CD4-positive, alpha-beta T cell treated with Interleukin-17A for 1 hour (primary cell): ENCODE measurements around the gene MMP24.
"Not testable (repeated sequence)": the region's sequence is repeated elsewhere in the genome, so short reads cannot be mapped to it uniquely, and the experiment has no call there.

Experiments used
- DNase-seq: peaks from one replicate; pipeline ENCODE4 v3.0.0-alpha.2; 2020

MMP24 gene

DNA sequence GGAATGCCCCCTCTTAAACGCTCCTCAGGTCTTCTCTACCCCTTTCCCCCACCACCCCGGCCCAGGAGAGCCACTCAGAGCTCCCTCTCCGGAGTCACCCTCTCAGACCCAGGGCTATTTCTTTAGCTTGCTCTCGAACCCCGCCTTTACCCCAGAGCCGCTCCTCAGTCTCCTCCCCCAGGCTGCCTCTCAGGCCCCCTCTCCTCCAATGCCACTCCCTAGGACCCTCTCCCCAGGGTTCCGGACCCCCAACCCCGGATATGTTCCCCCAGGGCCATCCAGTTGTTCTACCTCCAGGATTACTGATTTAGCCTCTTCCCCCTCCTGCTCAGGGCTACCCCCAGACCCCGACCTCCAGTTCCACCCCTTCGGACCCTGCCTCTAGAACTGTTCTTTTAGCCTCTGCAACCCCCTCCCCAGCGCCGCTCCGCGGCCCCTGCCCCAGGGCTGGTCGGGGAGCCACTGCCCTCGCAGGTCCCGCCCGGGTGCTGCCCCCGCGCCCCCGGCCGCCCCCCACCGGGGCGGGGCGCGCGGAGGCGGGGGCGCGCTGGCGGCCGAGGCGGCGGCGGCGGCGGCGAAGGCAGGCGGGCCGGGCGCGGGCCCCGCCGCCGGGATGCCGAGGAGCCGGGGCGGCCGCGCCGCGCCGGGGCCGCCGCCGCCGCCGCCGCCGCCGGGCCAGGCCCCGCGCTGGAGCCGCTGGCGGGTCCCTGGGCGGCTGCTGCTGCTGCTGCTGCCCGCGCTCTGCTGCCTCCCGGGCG, at the start of gene MMP24:
TSS of gene MMP24 (plus strand) at position 565 of the 758 bp plus-strand sequence. CDS start at position 614, 49 bp downstream.
- no peak for DNase-seq

DNA sequence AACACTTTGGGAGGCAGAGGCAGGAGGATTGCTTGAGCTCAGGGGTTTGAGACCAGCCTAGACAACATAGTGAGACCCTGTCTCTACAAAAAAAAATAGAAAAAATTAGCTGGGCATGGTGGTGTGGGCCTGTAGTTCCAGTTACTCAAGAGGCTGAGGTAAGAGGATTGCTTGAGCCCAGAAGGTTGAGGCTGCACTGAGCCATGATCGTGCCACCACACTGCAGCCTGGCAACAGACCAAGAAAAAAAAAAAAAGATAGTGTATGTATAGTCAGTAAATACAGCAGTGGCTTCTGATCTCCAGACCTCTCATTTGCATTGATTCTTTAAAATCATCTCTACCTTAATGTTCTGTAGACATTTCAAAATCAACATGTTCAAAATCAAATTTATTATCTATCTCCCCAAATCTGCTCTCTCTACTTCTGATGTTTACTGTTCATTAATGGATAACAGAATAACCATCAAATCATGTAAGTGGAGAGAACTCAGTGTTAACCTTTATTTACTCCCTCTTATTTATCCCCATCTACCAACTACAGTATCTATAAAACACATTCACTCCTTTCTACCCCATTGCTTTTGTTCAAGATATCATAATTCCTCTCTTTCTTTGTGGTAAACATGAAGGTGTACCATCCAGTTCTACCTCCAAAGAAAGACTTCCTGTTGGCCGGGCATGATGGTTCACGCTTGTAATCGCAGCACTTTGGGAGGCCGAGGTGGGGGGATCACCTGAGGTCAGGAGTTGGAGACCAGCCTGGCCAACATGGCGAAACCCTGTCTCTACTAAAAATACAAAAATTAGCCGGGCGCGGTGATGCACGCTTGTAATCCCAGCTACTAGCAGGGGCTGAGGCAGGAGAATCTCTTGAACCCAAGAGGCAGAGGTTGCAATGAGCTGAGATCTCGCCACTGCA, 46.9 kb upstream of the MMP24 start:
- no peak for DNase-seq

DNA sequence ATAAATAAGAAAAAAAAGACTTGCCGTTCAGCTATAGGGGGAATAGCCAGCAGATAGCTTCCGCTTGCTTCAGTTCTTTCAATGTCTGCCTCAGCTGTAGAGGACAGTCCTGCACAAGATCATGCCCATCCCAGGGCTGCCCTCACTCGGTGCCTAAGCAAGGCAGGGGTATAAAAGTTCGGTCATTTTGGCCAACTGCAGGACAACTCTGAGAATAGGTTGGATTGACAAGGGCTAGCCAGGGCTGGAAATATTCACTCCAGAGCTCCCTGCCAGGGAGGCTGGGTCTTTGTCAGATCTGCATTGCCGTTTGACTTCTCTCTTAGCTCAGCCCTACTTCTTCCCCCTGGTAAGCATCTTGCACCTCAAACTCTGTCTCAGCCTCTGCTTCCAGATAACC, 46.2 kb upstream of the MMP24 start:
- no peak for DNase-seq

GRCh38 chr20:35181731-35182130, 44.8 kb upstream of the MMP24 start:
- no peak for DNase-seq

GRCh38 chr20:35186691-35187289, 39.7 kb upstream of the MMP24 start:
- not testable (repeated sequence) for DNase-seq

DNA sequence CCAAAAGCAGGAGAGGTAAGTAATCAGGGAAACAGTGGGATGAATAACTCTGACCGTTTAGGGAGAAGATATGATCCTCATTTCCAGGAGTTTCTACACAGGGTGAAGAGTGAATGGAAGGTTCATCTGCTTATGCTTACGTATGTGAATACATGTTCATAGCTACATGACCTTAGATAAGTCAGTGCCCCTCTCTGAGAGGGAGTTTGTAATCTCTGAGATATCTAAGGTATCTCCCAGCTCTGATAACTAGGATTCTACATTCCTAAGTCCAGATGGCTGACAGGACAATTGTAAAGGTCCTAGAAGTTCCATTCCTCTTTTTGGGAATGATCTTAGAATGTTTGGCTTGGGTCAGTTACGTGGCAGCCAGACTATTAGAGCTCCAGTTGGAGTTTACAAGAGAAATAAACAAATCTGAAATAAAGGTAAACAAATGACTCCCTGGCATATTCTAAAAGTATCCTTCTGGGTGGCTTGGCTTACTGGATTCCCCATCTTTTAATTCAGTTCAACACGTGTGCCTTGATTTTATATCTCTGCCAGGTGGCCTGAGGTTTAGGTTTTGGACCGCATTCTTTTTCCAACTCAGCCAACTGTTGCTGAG, 38.8 kb upstream of the MMP24 start:
- no peak for DNase-seq

GRCh38 chr20:35189223-35189622, 37.3 kb upstream of the MMP24 start:
- not testable (repeated sequence) for DNase-seq

DNA sequence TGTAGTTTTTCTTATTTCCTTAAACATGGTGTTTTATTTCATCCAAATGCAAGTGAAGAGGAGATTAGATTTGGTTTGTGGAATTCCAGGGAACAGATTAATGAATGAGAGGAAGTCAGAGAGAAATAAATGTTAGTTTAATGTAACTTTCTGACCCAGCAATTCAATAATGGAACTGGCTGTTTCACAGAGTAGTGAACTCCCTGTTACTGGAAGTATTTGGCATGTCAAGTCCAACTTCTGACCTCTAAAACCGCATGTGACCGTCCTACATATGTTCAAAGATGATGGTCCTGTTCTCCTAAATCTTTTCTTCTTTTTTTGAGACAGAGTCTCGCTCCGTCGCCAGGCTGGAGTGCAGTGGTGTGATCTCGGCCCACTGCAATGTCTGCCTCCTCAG, 35.9 kb upstream of the MMP24 start:
- DNase-seq, result no peak

DNA sequence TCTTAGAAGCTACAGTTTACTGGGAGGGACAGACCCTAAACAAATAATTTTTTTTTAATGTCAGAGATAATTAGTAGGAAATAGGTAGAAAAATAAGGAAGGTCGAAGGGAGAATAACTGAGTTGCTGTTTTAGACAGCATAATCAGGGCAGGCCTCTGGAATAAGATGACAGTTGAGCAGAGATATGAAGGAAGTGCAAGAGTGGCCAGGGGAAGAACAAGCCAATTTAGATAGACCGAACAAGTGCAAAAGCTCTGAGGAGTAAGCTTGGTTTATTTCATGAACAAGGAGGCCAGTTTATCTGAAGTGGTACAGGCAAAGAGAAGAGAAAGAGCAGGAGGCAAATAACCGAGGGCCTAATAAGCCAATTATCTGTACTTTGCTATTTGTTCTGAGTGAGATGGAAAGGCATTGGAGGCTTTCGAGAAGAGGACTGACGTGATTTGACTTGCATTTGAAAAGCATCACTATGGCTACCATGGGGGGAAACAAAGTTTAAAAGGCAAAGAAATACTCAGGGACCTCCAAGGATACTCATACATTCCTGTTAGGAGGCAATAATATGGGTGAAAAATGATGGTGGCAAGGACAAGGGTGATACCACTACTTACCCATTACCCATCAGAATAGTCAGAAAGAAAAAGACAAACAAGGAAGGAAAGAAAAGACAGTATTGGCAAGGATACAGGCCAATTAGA, 34.9 kb upstream of the MMP24 start:
- DNase-seq, result no peak

- DNase-seq, result no peak
Observed at GRCh38 chr20:35192118-35192872, 34.2 kb upstream of the MMP24 start.

DNA sequence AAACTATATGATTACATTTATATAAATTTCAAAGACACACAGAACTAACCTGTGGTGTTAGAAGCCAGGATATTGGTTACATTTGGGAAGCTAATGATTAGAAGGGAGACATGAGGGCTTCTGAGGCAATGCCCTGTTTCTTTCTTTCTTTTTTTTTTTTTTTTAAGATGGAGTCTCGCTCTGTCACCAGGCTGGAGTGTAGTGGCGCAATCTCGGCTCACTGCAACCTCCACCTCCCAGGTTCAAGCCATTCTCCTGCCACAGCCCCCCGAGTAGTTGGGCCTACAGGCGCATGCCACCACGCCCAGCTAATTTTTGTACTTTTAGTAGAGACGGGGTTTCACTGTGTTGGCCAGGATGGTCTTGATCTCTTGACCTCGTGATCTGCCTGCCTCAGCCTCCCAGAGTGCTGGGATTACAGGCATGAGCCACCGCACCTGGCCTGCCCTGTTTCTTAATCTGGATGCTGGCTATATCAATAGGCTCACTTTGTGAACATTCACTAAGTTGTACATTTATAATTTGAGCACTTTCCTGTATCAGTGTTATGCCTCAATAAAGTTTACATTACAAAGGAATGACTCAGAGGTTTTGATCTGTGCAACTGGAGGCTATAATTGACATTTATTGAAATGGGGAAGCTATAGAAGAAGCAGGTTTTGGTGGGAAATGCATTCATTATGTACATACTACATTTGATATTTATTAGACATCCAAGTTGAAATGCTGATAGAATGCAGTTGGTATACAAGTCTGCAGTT, 33.3 kb upstream of the MMP24 start:
- DNase-seq, result not testable (repeated sequence)

- no peak for DNase-seq
Observed at GRCh38 chr20:35196313-35196712, 30.2 kb upstream of the MMP24 start.

DNA sequence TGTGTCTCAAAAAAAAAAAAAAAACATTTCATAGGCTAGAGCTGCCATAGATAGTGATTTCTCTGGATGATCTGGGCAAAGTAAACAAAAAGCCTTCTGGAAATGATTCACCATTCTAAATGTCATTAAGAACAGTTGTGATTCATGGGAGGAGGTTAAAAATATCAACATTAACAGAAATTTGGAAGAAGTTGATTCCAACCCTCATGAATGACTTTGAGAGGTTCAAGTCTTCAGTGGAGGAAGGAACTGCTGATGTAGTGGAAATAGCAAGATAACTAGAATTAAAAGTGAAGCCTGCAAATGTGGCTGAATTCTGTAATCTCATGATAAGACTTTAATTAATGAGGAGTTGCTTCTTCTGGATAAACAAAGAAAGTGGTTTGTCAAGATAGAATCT, 26.8 kb upstream of the MMP24 start:
- DNase-seq, result no peak

DNA sequence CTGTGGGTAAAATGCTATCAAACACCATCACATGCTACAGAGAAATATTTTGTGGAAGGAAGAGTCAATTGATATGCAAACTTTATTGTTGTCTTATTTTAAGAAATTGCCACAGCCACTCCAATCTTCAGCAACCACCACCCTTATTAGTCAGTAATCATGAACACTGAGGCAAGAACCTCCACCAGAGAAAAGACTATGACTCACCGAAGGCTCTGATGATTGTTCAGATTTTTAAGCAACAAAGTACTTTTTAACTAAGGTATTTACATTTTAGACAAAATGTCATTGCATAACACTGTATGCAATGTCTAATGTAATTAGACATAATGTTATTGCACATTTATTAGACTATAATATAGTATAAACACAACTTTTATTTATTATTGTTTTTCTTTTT, 26.2 kb upstream of the MMP24 start:
- no peak for DNase-seq

DNA sequence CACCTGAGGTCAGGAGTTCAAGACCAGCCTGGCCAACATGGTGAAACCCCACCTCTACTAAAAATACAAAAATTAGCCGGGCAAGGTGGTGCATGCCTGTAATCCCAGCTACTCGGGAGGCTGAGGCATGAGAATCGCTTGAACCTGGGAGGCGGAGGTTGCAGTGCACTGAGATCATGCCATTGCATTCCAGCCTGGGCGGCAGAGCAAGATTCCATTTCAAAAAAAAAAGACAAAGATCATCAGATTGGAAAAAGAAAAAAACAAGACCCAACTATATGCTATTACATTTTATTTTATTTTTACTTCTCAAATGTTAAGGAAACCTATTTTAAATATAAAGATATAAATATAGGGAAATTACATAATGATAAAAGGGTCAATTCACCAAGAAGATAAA, 25.0 kb upstream of the MMP24 start:
- DNase-seq, result not testable (repeated sequence)

GRCh38 chr20:35206802-35207201, 19.7 kb upstream of the MMP24 start:
- DNase-seq, result no peak

DNA sequence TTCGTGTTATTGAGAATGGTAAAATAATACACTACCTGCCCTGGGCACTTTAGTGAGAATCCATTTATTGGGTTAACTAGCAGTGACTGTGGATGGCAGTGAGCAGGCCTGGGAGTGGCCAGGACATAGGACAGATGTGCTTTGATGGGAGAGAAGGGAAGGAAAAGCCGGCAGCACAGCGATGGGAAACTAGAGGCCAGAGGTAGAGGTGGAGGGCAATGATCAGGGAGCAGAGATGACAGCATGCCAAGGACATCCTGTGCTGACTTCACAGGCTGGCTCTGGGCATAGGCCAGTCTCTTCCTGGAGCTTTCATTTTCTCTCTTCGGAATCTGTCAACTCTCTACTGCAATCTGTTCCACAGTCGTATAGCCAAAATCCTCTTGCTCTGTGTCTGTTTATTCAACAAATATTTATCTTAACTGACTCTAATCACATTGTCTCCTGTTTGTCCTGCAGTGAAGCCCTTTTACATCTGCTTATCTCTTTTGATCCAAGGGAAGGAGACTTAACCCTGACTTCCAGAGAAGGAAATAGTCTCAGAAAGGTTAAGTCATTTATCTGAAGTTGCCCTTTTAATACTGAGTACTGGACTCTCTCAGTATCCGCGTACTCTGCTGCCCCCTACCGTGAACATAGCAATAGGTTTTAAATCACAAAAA, 18.4 kb upstream of the MMP24 start:
- DNase-seq, result peak; percentile 84

GRCh38 chr20:35215066-35215956, 11.2 kb upstream of the MMP24 start:
- DNase-seq, result no peak

GRCh38 chr20:35216541-35216940, 9.9 kb upstream of the MMP24 start:
- no peak for DNase-seq
